ENCODE measurements around the gene EIF4E2.
"Not testable (repeated sequence)": the region's sequence is repeated elsewhere in the genome, so short reads cannot be mapped to it uniquely, and the experiment has no call there.

Gene EIF4E2

DNA sequence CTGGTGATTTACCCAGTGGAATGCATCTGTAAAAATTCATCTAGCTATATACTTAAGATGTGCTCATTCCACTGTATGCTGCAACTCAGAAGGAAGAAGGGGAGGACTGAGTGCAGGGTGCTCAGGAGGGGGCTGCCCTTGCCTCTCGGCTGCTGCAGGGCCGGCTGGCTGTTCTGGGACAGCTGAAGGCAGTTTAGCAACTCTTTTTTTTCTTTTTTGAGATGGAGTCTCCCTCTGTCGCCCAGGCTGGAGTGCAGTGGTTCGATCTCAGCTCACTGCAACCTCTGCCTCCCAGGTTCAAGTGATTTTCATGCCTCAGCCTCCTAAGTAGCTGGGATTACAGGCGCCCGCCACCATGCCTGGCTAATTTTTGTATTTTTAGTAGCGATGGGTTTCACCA is 17.7 kb upstream of the EIF4E2 start:
- H2AK5ac ChIP-seq (ENCODE audit: low read length, severe bottlenecking); H3K4me2 ChIP-seq (ENCODE audit: low read length, poor library complexity, severe bottlenecking); H2AFZ ChIP-seq (ENCODE audit: low read depth, low read length); H3K18ac ChIP-seq (ENCODE audit: low read depth in 1 of 2, low read length in 2 of 2); H4K8ac ChIP-seq (ENCODE audit: low read length); DNase-seq; H3K79me1 ChIP-seq (replicated peaks; ENCODE audit: low read length, poor library complexity, severe bottlenecking); H3K23ac ChIP-seq (ENCODE audit: low read length in 2 of 2); H3K14ac ChIP-seq (ENCODE audit: low read length in 2 of 2); H2BK12ac ChIP-seq (ENCODE audit: low read length in 2 of 2); H4K91ac ChIP-seq (ENCODE audit: low read length); H2BK15ac ChIP-seq (ENCODE audit: low read depth, poor library complexity, severe bottlenecking); H3K4me3 ChIP-seq (ENCODE audit: insufficient read depth in 1 of 2, low read depth in 1 of 2, low read length in 2 of 2); H3K36me3 ChIP-seq (ENCODE audit: control insufficient read depth in 1 of 2, insufficient read depth in 2 of 2, low read depth in 1 of 2, low read length in 2 of 2); H3K9ac ChIP-seq (ENCODE audit: low read length); H3K4me1 ChIP-seq (ENCODE audit: control insufficient read depth, insufficient read depth, low read depth, low read length); H3K27ac ChIP-seq (ENCODE audit: low read length, poor library complexity, severe bottlenecking); H3K4ac ChIP-seq (ENCODE audit: low read depth in 1 of 2, low read length in 2 of 2); H2BK120ac ChIP-seq (ENCODE audit: low read depth, low read length); H2BK5ac ChIP-seq (ENCODE audit: low read depth, low read length, poor library complexity, severe bottlenecking): not testable (repeated sequence)
- H3K27me3 ChIP-seq (ENCODE audit: control insufficient read depth in 1 of 2, insufficient read depth in 1 of 2, low read length in 2 of 2): peaks cover 17 to 67% of the 10 kb centered on the region in 2 experiments
- peaks cover 11% of the 10 kb centered on the region for H3K9me3 ChIP-seq (ENCODE audit: control insufficient read depth, low read length)
- WGBS: 84% methylated on average over 7 of the region's 7 CpGs

DNA sequence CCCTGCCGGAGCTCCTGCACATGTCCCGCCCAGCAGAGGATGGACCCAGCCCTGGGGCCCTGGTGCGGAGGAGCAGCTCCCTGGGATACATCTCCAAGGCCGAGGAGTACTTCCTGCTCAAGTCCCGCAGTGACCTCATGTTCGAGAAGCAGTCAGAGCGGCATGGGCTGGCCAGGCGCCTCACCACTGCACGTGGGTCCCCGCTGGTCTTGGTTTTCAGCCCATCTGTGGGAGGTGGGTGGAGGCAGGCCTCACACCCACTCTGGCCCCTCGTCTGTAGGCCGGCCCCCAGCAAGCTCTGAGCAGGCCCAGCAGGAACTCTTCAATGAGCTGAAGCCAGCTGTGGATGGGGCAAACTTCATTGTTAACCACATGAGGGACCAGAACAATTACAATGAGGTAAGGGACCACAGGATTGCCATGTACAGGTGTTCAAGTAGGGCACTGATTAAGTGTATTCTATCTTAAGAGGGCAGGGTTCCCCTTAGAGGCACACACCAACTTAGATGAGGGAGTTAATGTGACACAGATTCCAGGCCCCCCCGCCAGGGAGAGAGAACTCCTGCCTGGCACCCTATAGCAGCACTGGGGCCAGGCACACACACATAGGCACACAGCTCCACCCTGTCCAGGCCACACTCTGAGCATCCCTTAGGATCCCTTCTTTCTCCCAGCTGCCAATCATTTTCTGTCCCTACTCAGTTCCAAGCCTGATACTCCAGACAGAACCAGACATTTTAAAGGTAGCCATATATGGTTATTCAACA is 16.4 kb upstream of the EIF4E2 start:
- Histone ChIP-seq H3K36me3 (ENCODE audit: control insufficient read depth in 1 of 2, insufficient read depth in 2 of 2, low read depth in 1 of 2, low read length in 2 of 2) (no peaks in the 10 kb centered on the region), H2BK15ac (ENCODE audit: low read depth, poor library complexity, severe bottlenecking) (no peak overlapping the region), H2BK5ac (ENCODE audit: low read depth, low read length, poor library complexity, severe bottlenecking) (no peak overlapping the region), H4K8ac (ENCODE audit: low read length) (no peak overlapping the region), H2BK12ac (ENCODE audit: low read length in 2 of 2) (no peak overlapping the region), H3K14ac (ENCODE audit: low read length in 2 of 2) (no peak overlapping the region), H3K9me3 (ENCODE audit: control insufficient read depth, low read length) (peaks cover 11% of the 10 kb centered on the region), H3K9ac (ENCODE audit: low read length) (no peak overlapping the region), H2AK5ac (ENCODE audit: low read length, severe bottlenecking) (no peak overlapping the region), H3K79me1 (replicated peaks; ENCODE audit: low read length, poor library complexity, severe bottlenecking) (no peaks in the 10 kb centered on the region), H3K4me3 (ENCODE audit: insufficient read depth in 1 of 2, low read depth in 1 of 2, low read length in 2 of 2) (no peak overlapping the region), H3K27ac (ENCODE audit: low read length, poor library complexity, severe bottlenecking) (no peak overlapping the region), H3K27me3 (ENCODE audit: control insufficient read depth in 1 of 2, insufficient read depth in 1 of 2, low read length in 2 of 2) (peaks cover 19 to 67% of the 10 kb centered on the region in 2 experiments), H3K23ac (ENCODE audit: low read length in 2 of 2) (no peak overlapping the region), H2BK120ac (ENCODE audit: low read depth, low read length) (no peak overlapping the region), H3K18ac (ENCODE audit: low read depth in 1 of 2, low read length in 2 of 2) (no peak overlapping the region), H3K4me2 (ENCODE audit: low read length, poor library complexity, severe bottlenecking) (no peak overlapping the region), H3K4me1 (ENCODE audit: control insufficient read depth, insufficient read depth, low read depth, low read length) (peaks cover under 1% of the 10 kb centered on the region), H3K4ac (ENCODE audit: low read depth in 1 of 2, low read length in 2 of 2) (no peak overlapping the region), H2AFZ (ENCODE audit: low read depth, low read length) (no peak overlapping the region), H4K91ac (ENCODE audit: low read length) (no peak overlapping the region)
- no peak for DNase-seq
- WGBS: 84% methylated on average over 13 of the region's 13 CpGs

DNA sequence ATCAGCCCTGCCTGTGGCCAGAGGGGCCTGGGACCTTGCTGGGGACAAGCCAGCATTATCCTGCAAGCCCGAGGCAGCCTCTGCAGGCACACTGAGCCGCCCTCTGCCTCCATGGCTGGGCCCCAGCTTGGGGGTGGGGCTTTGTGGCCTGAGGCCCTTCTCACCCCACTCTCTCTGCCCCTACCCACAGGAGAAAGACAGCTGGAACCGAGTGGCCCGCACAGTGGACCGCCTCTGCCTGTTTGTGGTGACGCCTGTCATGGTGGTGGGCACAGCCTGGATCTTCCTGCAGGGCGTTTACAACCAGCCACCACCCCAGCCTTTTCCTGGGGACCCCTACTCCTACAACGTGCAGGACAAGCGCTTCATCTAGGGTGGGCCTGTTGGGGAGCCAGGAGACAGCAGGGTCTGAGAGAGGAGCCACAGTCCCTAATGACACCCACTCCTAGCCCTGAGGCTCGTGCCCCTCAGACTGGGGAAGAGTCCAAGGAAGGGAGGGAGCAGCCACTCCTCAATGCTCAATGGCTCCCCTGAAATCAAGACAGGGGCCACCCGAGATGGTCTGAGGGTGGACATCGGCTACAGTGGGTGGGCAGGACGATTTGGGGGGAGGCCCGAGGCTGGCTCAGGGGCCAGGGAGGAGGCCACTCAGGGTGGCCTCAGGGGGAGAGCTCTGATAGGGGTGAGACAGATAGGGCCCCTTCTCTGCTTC is 15.4 kb upstream of the EIF4E2 start:
- Histone ChIP-seq H4K91ac (ENCODE audit: low read length) (no peak overlapping the region), H2BK15ac (ENCODE audit: low read depth, poor library complexity, severe bottlenecking) (no peak overlapping the region), H3K27ac (ENCODE audit: low read length, poor library complexity, severe bottlenecking) (no peak overlapping the region), H3K14ac (ENCODE audit: low read length in 2 of 2) (no peak overlapping the region), H3K23ac (ENCODE audit: low read length in 2 of 2) (no peak overlapping the region), H3K18ac (ENCODE audit: low read depth in 1 of 2, low read length in 2 of 2) (no peak overlapping the region), H3K4me2 (ENCODE audit: low read length, poor library complexity, severe bottlenecking) (no peak overlapping the region), H3K4me3 (ENCODE audit: insufficient read depth in 1 of 2, low read depth in 1 of 2, low read length in 2 of 2) (no peak overlapping the region), H4K8ac (ENCODE audit: low read length) (no peak overlapping the region), H3K4me1 (ENCODE audit: control insufficient read depth, insufficient read depth, low read depth, low read length) (peaks cover 6% of the 10 kb centered on the region), H3K36me3 (ENCODE audit: control insufficient read depth in 1 of 2, insufficient read depth in 2 of 2, low read depth in 1 of 2, low read length in 2 of 2) (no peaks in the 10 kb centered on the region), H3K4ac (ENCODE audit: low read depth in 1 of 2, low read length in 2 of 2) (no peak overlapping the region), H2AK5ac (ENCODE audit: low read length, severe bottlenecking) (no peak overlapping the region), H3K9me3 (ENCODE audit: control insufficient read depth, low read length) (peaks cover 11% of the 10 kb centered on the region), H2BK5ac (ENCODE audit: low read depth, low read length, poor library complexity, severe bottlenecking) (no peak overlapping the region), H2BK120ac (ENCODE audit: low read depth, low read length) (no peak overlapping the region), H3K27me3 (ENCODE audit: control insufficient read depth in 1 of 2, insufficient read depth in 1 of 2, low read length in 2 of 2) (peaks cover 26 to 70% of the 10 kb centered on the region in 2 experiments), H3K79me1 (replicated peaks; ENCODE audit: low read length, poor library complexity, severe bottlenecking) (no peaks in the 10 kb centered on the region), H2BK12ac (ENCODE audit: low read length in 2 of 2) (no peak overlapping the region), H2AFZ (ENCODE audit: low read depth, low read length) (no peak overlapping the region), H3K9ac (ENCODE audit: low read length) (no peak overlapping the region)
- DNase-seq: no peak
- WGBS: 83% methylated on average over 9 of the region's 14 CpGs

DNA sequence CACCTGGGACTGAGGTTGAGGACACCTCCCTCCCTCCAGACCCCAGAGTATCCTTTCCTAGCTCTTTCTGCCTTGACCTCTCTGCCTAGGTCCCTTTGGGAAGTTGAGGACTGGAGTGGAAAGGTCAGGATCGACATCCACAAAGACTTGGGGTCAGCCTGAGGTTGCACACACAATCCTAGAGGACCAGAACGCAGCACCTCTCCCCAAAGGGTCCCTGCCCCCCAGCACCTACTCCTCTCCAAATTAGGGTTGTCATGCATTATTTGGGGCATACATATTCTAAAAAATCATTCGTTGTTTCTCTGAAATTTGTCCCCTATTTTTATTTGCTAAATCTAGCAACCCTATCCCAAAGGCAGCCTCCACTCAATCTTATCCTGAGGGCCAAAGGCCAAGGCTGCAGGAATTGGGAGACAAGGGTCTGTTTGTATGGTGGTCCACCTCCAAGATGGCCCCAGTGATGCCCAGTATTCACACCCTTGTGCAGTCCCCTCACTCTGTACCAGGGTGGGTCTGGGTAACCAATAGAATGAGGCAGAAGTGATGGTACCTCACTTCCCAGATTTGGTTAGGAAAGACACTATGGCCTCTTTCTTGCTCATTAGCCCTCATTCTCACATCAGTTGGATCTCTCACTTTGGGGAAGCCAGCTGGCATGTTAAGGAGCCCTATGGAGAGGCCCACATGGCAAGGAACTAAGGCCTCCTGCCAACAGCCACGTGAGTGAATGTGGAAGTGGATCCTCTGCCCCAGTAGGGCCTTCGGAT is 14.5 kb upstream of the EIF4E2 start:
- H3K18ac ChIP-seq (ENCODE audit: low read depth in 1 of 2, low read length in 2 of 2): no peak overlapping the region
- H3K79me1 ChIP-seq (replicated peaks; ENCODE audit: low read length, poor library complexity, severe bottlenecking): no peaks in the 10 kb centered on the region
- H2AFZ ChIP-seq (ENCODE audit: low read depth, low read length): no peak overlapping the region
- no peak overlapping the region for H3K27ac ChIP-seq (ENCODE audit: low read length, poor library complexity, severe bottlenecking)
- H2BK15ac ChIP-seq (ENCODE audit: low read depth, poor library complexity, severe bottlenecking): no peak overlapping the region
- no peak overlapping the region for H2BK120ac ChIP-seq (ENCODE audit: low read depth, low read length)
- H3K4me3 ChIP-seq (ENCODE audit: insufficient read depth in 1 of 2, low read depth in 1 of 2, low read length in 2 of 2): no peak overlapping the region
- H2BK12ac ChIP-seq (ENCODE audit: low read length in 2 of 2): no peak overlapping the region
- H2BK5ac ChIP-seq (ENCODE audit: low read depth, low read length, poor library complexity, severe bottlenecking): no peak overlapping the region
- peaks cover 21 to 68% of the 10 kb centered on the region in 2 experiments for H3K27me3 ChIP-seq (ENCODE audit: control insufficient read depth in 1 of 2, insufficient read depth in 1 of 2, low read length in 2 of 2)
- H4K8ac ChIP-seq (ENCODE audit: low read length): no peak overlapping the region
- H3K9me3 ChIP-seq (ENCODE audit: control insufficient read depth, low read length): peaks cover 11% of the 10 kb centered on the region
- H3K14ac ChIP-seq (ENCODE audit: low read length in 2 of 2): no peak overlapping the region
- WGBS: 73% methylated on average over 4 of the region's 5 CpGs
- no peaks in the 10 kb centered on the region for H3K36me3 ChIP-seq (ENCODE audit: control insufficient read depth in 1 of 2, insufficient read depth in 2 of 2, low read depth in 1 of 2, low read length in 2 of 2)
- H3K23ac ChIP-seq (ENCODE audit: low read length in 2 of 2): no peak overlapping the region
- no peak overlapping the region for H3K4me2 ChIP-seq (ENCODE audit: low read length, poor library complexity, severe bottlenecking)
- no peak overlapping the region for H3K4ac ChIP-seq (ENCODE audit: low read depth in 1 of 2, low read length in 2 of 2)
- no peak overlapping the region for H3K9ac ChIP-seq (ENCODE audit: low read length)
- H2AK5ac ChIP-seq (ENCODE audit: low read length, severe bottlenecking): no peak overlapping the region
- H3K4me1 ChIP-seq (ENCODE audit: control insufficient read depth, insufficient read depth, low read depth, low read length): peaks cover 6% of the 10 kb centered on the region
- H4K91ac ChIP-seq (ENCODE audit: low read length): no peak overlapping the region
- no peak for DNase-seq

Data from mesenchymal stem cell (in vitro differentiated cells and primary cell).